ENCODE data around the gene ARMH4.

DNA sequence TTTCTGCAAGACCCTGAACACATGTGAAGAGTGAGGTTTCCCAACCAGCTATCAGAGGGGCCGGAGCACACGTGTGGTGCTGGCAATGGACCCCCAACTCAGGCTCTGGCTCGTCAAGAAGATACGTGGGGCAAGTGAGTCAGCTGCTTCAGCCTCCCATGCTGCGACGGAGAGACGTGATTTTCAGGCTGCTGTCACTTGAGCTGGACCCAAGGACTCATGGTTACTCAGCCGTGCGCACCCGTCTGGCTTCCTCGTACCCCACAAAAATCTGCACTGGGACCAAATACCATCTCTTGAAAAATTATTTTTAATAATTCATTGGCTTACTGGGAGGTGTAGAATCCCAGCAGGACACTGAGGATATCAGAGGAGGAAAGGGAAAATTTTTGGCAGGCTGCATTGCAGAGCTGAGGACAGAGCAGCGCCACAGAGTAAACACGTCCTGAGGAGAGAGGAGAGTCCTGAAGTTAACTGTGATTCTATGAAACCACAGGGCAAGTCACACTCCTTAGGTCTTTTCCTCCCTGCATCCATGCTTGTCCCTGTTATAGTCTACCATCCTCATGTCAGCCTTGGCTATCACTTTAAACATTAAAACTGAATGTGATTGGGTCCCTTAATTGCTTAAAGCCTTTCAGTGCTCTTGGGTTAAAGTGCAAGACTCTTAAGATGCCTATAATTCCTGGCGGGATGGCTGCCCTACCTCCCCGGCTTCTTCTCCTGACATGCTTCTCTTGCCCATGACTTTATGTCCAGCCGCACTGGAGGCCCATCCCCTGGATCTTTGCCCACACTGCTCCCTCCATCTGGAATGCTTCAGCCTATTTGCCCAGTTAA, 190.8 kb downstream of the ARMH4 start:
- TF ChIP-seq, protein P1, sequence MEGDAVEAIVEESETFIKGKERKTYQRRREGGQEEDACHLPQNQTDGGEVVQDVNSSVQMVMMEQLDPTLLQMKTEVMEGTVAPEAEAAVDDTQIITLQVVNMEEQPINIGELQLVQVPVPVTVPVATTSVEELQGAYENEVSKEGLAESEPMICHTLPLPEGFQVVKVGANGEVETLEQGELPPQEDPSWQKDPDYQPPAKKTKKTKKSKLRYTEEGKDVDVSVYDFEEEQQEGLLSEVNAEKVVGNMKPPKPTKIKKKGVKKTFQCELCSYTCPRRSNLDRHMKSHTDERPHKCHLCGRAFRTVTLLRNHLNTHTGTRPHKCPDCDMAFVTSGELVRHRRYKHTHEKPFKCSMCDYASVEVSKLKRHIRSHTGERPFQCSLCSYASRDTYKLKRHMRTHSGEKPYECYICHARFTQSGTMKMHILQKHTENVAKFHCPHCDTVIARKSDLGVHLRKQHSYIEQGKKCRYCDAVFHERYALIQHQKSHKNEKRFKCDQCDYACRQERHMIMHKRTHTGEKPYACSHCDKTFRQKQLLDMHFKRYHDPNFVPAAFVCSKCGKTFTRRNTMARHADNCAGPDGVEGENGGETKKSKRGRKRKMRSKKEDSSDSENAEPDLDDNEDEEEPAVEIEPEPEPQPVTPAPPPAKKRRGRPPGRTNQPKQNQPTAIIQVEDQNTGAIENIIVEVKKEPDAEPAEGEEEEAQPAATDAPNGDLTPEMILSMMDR (IDR thresholded peaks at IDR 0.05), result no peak
- TF ChIP-seq POLR2A (IDR thresholded peaks at IDR 0.05; ENCODE audit: low read depth), result no peak

Data from esophagus muscularis mucosa (tissue), 3 donors.